NOMO-1 treated with DMSO at 0.1 percent for 48 hours (cell line): Measurements from ENCODE around the gene TOMM20.
A peak's percentile ranks its signal among the peaks of the same experiment; 100 is the strongest.
"Not testable (repeated sequence)": the region's sequence is repeated elsewhere in the genome, so short reads cannot be mapped to it uniquely, and the experiment has no call there.

Experiments used
- DNase-seq: peaks from one replicate; lab custom pipeline; 2025; ENCODE audit not compliant: unreplicated experiment; lab: John Stamatoyannopoulos, UW

Gene TOMM20

DNA sequence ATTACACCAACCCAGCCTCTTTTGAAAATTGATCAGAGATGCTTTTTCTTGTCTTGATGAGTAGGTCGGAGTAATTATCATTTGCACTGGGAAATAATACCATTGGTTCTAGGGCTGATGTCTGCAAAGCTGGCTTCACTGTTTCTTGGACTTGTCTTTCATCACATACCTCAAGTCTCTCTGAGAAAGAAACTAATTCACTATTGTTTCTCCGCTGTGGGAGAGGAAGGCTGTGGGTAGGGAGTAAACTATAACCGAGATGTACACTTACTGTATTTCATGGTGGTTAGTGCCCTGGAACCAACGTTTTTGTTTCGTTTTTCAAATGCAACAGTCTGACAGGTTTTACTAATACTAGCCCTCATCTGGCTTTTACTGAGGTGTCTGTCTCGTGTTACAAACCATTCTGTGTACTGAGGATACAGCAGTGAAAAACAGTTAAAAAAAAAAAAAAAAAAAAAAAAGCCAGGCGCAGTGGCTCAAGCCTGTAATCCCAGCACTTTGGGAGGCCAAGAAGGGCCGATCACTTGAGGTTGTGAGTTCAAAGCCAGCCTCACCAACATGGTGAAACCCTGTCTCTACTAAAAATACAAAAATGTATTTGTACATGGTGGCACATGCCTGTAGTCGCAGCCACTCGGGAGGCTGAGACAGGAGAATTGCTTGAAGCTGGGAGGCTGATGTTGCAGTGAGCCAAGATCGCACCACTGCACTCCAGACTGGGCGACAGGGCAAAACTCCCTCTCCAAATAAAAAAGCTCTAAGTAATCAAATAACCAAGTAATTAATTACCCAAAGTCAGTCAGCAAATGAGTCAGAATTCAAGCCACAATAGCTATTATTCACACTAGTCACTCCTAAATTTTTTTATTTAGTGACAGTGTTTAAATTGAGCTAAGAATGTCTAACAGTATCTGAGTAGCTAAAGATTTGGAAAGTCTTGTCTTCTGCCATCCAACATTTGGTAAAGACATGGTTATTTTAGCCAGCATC is 23.3 kb downstream of the TOMM20 start:
- no peak for DNase-seq

DNA sequence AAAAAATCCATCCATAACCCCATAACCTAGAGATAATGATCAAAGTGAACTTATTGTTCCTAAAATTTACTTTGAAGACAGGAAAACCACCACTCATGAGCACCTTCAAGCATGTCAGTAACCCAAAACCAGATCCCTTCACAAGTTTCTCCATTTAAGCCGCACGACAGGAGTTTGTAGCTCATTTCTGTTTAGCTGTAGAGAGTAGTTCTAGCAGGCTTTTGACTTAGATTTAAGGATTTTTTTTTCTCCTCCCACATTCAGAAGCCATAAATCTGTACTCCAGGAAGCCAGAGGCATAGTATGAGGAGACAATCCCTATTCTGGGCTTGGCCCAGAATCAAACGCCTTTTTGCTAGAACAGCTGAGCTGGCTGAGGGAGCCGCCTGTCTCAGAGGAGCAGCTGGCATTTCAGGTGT is 25.6 kb downstream of the TOMM20 start:
- DNase-seq, result no peak

DNA sequence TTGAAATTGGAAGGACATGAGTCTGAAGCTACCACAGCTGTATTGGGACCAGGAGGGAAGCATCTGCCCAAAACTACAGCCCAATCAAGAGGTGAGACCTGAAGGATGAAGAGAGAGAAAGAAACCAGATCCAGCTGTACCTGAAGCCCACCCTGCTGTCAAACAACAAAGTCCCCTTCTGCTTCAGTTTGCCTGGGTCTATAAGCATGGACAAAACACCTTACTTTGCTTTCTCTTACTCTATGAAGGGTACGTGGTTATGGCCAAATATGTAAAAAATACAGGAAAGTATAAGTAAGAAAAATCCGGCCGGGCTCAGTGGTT is 26.4 kb downstream of the TOMM20 start:
- DNase-seq, result no peak

DNA sequence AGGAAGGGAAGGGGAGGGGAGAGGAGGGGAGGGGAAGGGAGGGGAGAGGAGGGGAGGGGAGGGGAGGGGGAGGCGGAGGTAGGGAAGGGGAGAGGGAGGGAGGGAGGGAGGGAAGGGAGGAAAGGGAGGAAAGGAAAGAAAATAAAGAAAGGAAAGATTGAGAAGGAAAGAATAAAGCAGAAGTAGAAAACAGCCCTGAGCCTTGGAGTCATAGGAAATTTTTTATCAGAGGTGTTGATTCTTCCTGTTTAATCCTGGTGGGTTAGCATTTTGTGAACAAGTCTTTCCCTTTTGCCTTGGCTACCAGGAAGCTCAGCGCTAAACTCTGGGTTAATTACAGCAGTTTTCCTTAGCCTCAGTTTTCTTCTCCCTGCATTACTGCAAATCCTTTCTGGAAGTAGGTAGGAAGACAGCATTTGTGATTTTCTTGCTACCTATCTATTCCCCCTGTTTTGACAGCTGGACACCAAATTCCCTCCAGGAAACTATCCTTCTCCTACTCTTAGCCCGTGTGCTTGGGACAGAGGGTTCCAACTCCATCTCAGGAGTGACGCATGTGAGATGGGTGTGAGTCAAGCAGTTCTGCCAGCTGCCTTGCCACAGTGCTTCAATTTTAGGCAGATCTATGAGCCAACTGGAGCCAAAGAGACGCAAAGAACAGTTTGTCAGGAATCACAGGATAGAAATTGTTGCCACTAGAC is 26.9 kb downstream of the TOMM20 start:
- DNase-seq, result no peak

GRCh38 chr1:235100194-235100772 is 28.4 kb downstream of the TOMM20 start:
- no peak for DNase-seq

DNA sequence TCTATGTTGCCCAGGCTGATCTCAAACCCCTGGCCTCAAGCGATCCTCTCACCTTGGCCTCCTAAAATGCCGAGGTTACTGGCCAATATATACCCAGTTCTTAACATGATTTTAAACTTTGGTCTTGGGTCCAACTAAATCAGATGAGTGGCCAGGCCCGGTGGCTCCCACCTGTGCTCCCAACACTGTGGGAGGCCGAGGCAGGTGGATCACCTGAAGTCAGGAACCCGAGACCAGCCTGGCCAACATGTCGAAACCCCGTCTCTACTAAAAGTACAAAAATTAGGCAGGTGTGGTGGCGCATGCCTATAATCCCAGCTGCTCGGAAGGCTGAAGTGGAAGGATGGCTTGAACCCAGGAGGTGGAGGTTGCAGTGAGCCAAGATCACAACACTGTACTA is 29.6 kb downstream of the TOMM20 start:
- DNase-seq, result no peak

DNA sequence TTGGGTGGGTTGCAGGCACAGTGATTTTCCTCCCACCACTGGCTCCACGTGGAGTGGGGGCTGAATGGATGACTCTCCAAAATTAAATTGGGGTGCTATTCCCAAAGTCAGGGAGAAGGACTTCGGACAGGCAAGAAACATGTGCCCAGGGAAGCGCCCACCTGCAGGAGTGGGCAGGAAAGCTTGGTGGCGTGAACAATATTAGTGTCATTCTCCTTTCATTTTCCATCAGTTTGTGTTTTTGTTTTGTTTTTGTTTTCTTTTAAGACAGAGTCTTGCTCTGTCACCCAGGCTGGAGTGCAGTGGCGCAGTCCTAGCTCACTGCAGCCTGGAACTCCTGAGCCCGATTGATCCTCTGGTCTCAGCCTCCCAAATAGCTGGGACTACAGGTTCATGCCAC is 30.1 kb downstream of the TOMM20 start:
- DNase-seq, result no peak

DNA sequence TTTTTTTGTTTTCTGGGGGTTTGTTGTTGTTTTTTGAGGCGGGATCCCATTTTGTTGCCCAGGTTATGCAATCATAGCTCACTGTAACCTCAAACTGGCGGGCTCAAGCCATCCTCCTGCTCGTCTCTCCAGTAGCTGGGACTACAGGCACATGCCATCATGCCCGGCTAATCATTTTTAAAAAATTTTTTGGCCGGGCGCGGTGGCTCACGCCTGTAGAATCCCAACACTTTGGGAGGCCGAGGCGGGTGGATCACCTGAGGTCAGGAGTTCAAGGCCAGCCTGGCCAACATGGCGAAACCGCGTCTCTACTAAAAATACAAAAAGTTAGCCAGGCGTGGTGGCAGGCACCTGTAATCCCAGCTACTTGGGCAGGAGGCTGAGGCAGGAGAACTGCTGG is 31.1 kb downstream of the TOMM20 start:
- not testable (repeated sequence) for DNase-seq

GRCh38 chr1:235095938-235096562 is 32.6 kb downstream of the TOMM20 start:
- DNase-seq, result no peak

DNA sequence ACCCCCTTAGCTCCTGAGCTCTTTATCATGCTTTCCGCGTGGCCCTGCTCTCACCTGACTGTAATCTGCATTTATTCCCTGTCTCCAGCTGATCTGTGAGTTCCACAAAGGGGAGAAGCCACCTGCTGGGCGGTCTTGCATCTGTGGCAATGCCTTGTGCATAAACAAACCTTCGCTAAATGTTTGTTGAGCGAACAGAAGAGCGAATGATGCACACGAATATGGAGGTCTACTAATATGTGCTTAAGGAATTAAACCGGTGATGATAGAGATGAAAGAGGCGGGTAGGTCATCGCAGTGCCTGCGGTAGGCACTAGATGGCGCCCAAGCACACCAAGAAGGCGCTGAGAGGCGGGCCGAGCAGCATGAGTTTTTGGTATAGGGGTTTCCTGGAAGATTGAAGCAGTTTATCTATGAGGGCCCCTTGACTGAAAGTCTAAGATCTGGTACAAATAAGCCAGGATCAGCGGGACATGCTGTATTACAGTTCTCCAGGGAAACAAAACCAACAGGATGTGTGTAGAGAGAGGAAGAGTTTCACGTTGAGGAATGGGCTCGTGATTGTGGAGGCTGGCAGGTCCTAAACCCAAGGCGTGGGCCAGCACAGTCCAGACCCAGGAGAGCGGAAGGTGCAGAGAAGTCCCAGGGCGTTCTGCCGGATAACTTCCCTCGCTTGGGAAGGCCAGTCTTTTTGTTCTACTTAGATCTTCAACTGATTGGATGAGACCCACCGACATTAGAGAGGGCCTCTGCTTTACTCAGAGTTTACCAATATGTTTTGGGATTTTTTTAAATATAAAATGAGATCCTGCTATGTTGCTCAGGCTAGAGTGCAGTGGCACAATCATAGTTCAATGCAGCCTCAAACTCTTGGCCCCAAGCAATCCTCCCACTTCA is 34.7 kb downstream of the TOMM20 start:
- peak; percentile 63 for DNase-seq

GRCh38 chr1:235093013-235093695 is 35.5 kb downstream of the TOMM20 start:
- no peak for DNase-seq

GRCh38 chr1:235092415-235092814 is 36.2 kb downstream of the TOMM20 start:
- DNase-seq, result not testable (repeated sequence)

DNA sequence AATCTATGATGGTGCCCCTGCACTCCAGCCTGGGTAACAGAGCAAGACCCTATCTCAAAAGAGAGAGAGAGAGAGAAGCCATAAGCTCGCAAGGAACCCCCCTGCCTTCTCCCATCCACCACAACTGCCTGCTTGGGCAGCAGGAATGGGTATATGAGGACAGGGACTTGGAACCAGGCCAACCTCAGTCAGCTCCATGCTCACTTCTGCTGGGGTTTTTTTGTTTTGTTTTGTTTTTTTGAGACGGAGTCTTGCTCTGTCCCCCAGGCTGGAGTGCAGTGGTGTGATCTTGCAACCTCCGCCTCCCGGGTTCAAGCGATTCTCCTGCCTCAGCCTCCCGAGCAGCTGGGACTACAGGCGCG is 36.6 kb downstream of the TOMM20 start:
- not testable (repeated sequence) for DNase-seq

DNA sequence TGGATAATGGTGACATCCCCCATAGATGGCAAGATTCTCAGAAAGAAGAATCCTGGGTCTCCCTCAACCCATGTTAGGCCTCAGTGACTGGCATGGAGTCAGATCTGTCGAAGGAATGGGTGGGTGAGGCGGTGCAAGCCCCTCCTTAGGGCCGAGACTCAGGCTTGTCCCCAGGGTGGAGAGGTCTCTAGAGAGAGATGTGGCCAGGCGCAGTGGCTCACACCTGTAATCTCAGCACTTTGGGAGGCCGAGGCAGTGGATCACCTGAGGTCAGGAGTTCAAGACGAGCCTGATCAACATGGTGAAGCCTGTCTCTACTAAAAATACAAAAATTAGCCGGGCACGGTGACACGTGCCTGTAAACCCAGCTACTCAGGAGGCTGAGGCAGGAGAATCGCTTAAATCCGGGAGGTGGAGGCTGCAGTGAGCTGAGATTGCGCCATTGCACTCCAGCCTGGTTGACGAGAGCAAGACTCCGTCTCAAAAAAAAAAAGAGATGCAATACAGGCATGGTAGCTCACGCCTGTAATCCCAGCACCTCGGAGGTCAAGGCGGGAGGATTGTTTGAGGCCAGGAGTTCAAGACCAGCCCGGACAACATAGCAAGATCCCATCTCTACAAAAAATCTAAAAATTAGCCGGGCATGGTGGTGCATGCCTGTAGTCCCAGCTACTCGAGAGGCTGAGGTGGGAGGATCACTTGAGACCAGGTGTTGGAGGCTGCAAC is 37.2 kb downstream of the TOMM20 start:
- DNase-seq, result not testable (repeated sequence)

DNA sequence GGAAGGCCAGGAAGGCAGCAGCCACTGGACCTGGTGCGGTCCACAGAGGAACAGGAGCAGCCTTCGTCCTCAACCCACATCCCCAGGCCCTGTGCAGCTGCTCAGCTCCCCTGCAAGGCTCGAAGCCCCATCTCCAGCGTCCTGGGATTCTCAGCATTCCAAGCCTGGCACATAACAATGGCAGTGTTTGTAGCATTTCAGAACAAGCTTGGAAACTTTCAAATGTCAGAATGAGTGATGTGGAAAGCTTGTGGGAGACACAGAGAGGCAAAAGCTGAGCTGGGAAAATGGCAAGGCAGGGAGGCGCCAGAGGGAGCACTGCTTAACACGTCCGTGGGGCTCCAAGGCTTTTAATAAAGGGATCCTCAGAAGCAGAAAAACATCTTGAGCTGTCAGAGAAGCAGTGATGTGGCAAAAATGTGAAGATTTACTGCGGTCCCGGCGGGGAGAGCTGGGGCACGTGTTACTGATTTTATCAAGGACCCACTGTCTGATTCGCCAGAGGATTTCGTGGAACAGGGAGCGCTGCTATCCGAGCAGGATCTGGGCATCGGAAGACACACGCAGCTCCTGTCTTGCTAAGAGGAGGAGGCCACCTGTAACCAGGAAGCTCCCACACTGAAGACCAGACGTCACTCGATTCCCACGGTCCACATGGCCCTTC is 38.1 kb downstream of the TOMM20 start:
- no peak for DNase-seq

GRCh38 chr1:235088907-235089306 is 39.7 kb downstream of the TOMM20 start:
- DNase-seq, result no peak

DNA sequence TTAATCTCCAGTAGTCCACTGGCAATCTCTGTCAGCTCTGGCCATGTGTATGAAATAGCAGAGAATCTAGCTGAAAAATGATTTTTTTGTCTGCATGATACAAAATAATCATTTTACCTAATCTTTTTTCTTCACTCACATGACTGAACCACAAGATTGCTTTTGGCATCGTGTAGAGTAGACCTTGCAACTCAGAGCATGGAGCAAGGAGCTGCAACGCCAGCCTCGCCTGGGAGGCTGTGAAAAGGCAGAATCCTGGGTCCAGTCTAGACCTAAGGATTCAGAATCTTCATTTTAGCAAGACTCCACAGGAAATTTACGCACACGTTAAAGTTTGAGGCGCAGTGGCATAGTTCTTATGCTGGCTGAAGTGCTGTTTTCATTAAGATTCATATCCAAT is 40.2 kb downstream of the TOMM20 start:
- DNase-seq, result no peak

GRCh38 chr1:235087906-235088305 is 40.7 kb downstream of the TOMM20 start:
- DNase-seq, result no peak
